SK-N-SH (cell line): ENCODE results near the gene RBM10. TPM values are rescaled to one million over a fixed set of nuclear protein-coding genes. Genes with fewer than 3 reads are reported as not detected.

Source experiments
- CTCF ChIA-PET: fragments of 300-600, 350-600 bp; formaldehyde crosslinking; extraction: SDS; loops from one replicate; lab custom pipeline; 2021; lab: Yijun Ruan, JAX
- POLR2A ChIA-PET: fragments of 350-600 bp; sonication (Branson Sonifier 250); formaldehyde crosslinking; extraction: SDS; loops from one replicate; lab custom pipeline; 2020; ENCODE audit warnings: antibody characterized with exemption, inconsistent platforms; lab: Yijun Ruan, JAX
- DNase-seq: peaks from one replicate; pipeline ENCODE4 v3.0.0; 2012
- H2AFZ ChIP-seq: fragments of 200-600 bp; sonication (generic); 2 replicates; pipeline ENCODE4 v1.8.1; 2016; ENCODE audit warnings: antibody characterized with exemption, mild to moderate bottlenecking, low read depth
- H3F3A ChIP-seq: fragments of 200-600 bp; sonication (generic); replicated peaks from 2 replicates; pipeline ENCODE3; 2016; ENCODE audit warnings: antibody characterized with exemption, mild to moderate bottlenecking; ENCODE audit not compliant: insufficient read depth
- H3K27ac ChIP-seq, 2 experiments: fragments of 200-500 bp in 1 of 2; fragments of 200-600 bp in 1 of 2; sonication (Bioruptor generic) in 1 of 2; sonication (generic), shearing (Covaris generic) in 1 of 2; 2 replicates each; pipeline versions ENCODE4 v1.5.1 to v1.6.1; 2014 to 2016; ENCODE audit warnings: low read depth in 2 of 2, inconsistent platforms in 1 of 2, low read length in 1 of 2, mild to moderate bottlenecking in 1 of 2, mixed read lengths in 1 of 2
- H3K27me3 ChIP-seq: fragments of 200-600 bp; sonication (generic), shearing (Covaris generic); 2 replicates; pipeline ENCODE4 v1.6.1; 2016; ENCODE audit warnings: mixed run types; ENCODE audit not compliant: insufficient read depth
- H3K36me3 ChIP-seq, 2 experiments: fragments of 200-500 bp in 1 of 2; fragments of 200-600 bp in 1 of 2; sonication (Bioruptor generic) in 1 of 2; sonication (generic) in 1 of 2; replicated peaks in 1 of 2; 2 replicates each; pipeline versions ENCODE3 to v1.5.1; 2014 to 2016; ENCODE audit warnings: low read length in 1 of 2, mild to moderate bottlenecking in 1 of 2; ENCODE audit not compliant: insufficient read depth in 2 of 2, control insufficient read depth in 1 of 2
- H3K4me1 ChIP-seq, 2 experiments: fragments of 200-500 bp in 1 of 2; fragments of 200-600 bp in 1 of 2; sonication (Bioruptor generic) in 1 of 2; sonication (generic), shearing (Covaris generic) in 1 of 2; 2 replicates each; pipeline versions ENCODE4 v1.5.1 to v1.6.1; 2014 to 2016; ENCODE audit warnings: low read depth in 1 of 2, low read length in 1 of 2, mixed run types in 1 of 2; ENCODE audit not compliant: insufficient read depth in 2 of 2, control insufficient read depth in 1 of 2
- H3K4me2 ChIP-seq: fragments of 200-600 bp; sonication (generic), shearing (Covaris generic); 2 replicates; pipeline ENCODE4 v1.6.1; 2017; ENCODE audit warnings: mixed run types
- H3K4me3 ChIP-seq, 2 experiments: fragments of 200-500 bp in 1 of 2; fragments of 200-600 bp in 1 of 2; sonication (Bioruptor generic) in 1 of 2; sonication (generic), shearing (Covaris generic) in 1 of 2; 2 replicates each; pipeline versions ENCODE4 v1.5.1 to v1.8.1; 2014 to 2016; ENCODE audit warnings: low read depth in 2 of 2, inconsistent platforms in 1 of 2, low read length in 1 of 2, mild to moderate bottlenecking in 1 of 2, mixed read lengths in 1 of 2, moderate library complexity in 1 of 2
- H3K79me2 ChIP-seq: fragments of 200-600 bp; sonication (generic); 2 replicates; pipeline ENCODE4 v1.8.1; 2017; ENCODE audit warnings: mild to moderate bottlenecking; ENCODE audit not compliant: insufficient read depth
- H3K9ac ChIP-seq: fragments of 200-600 bp; sonication (generic); 2 replicates; pipeline ENCODE4 v1.6.1; 2017; ENCODE audit warnings: mixed run types
- H3K9me2 ChIP-seq: fragments of 200-600 bp; sonication (generic); 2 replicates; pipeline ENCODE4 v1.6.1; 2017; ENCODE audit warnings: mixed run types
- H3K9me3 ChIP-seq: fragments of 200-600 bp; sonication (generic); 2 replicates; pipeline ENCODE4 v1.6.1; 2017; ENCODE audit warnings: mixed run types, mild to moderate bottlenecking, moderate library complexity
- H4K20me1 ChIP-seq: fragments of 200-600 bp; sonication (generic); 2 replicates; pipeline ENCODE4 v1.6.1; 2017; ENCODE audit warnings: mild to moderate bottlenecking, mixed run types; ENCODE audit not compliant: insufficient read depth
- CTCF ChIP-seq: fragments of 200-600 bp; sonication (generic); IDR thresholded peaks from 2 replicates; pipeline ENCODE4 v1.6.1; 2017; ENCODE audit warnings: antibody characterized with exemption, mild to moderate bottlenecking, moderate library complexity
- ELF1 ChIP-seq: IDR thresholded peaks from 2 replicates; pipeline ENCODE4 v1.4.0; 2012
- EP300 ChIP-seq, 2 experiments: IDR thresholded peaks; 2 replicates each; pipeline versions ENCODE4 v1.4.0 to v1.6.1; 2012; ENCODE audit warnings: borderline replicate concordance in 1 of 2, low read depth in 1 of 2, low read length in 1 of 2
- FOXJ3 ChIP-seq: sonication (generic); formaldehyde crosslinking; IDR thresholded peaks from 2 replicates; pipeline ENCODE4 v1.5.1; 2020; ENCODE audit warnings: mild to moderate bottlenecking, missing genetic modification reagents
- FOXM1 ChIP-seq: IDR thresholded peaks from 2 replicates; pipeline ENCODE4 v1.4.0; 2012; ENCODE audit warnings: low read depth, mild to moderate bottlenecking
- GABPA ChIP-seq: IDR thresholded peaks from 2 replicates; pipeline ENCODE4 v1.4.0; 2012; ENCODE audit warnings: low read depth, mild to moderate bottlenecking
- GATA2 ChIP-seq: sonication (generic); formaldehyde crosslinking; IDR thresholded peaks from 2 replicates; pipeline ENCODE4 v1.5.0; 2020; ENCODE audit warnings: mild to moderate bottlenecking, missing genetic modification reagents
- JUND ChIP-seq: IDR thresholded peaks from 2 replicates; pipeline ENCODE4 v1.4.0; 2012
- MAX ChIP-seq: IDR thresholded peaks from 2 replicates; pipeline ENCODE4 v1.4.0; 2012; ENCODE audit warnings: low read depth
- MXI1 ChIP-seq: IDR thresholded peaks from 2 replicates; pipeline ENCODE4 v1.6.1; 2012; ENCODE audit warnings: mild to moderate bottlenecking, low read depth, low read length, improper control_type of control experiment
- NFIC ChIP-seq: IDR thresholded peaks from 2 replicates; pipeline ENCODE4 v1.4.0; 2012; ENCODE audit warnings: borderline replicate concordance
- NRF1 ChIP-seq: IDR thresholded peaks from 2 replicates; pipeline ENCODE4 v1.6.1; 2012; ENCODE audit warnings: low read depth, mild to moderate bottlenecking, low read length
- PBX3 ChIP-seq: IDR thresholded peaks from 2 replicates; pipeline ENCODE4; 2012
- TAF1 ChIP-seq: IDR thresholded peaks from 2 replicates; pipeline ENCODE4 v1.6.1; 2012; ENCODE audit warnings: low read depth, mild to moderate bottlenecking, low read length, moderate library complexity, borderline replicate concordance
- TCF12 ChIP-seq: IDR thresholded peaks from 2 replicates; pipeline ENCODE4 v1.4.0; 2012
- USF1 ChIP-seq: IDR thresholded peaks from 2 replicates; pipeline ENCODE4 v1.4.0; 2012; ENCODE audit warnings: low read depth, borderline replicate concordance
- YY1 ChIP-seq: IDR thresholded peaks from 2 replicates; pipeline ENCODE4 v1.4.0; 2012; ENCODE audit warnings: low read depth, mild to moderate bottlenecking
- ZBTB33 ChIP-seq: IDR thresholded peaks from 2 replicates; pipeline ENCODE4 v1.4.0; 2012; ENCODE audit warnings: low read depth, borderline replicate concordance
- WGBS: methylation state at CpG from one replicate; pipeline ENCODE4 v1.1.6; 2017; ENCODE audit warnings: low lambda C conversion rate; 5-methylcytosine and 5-hydroxymethylcytosine counted together
- polyA plus RNA-seq, 3 experiments: library from polyadenylated mRNA; depleted of rRNA; stranded (reverse); fragments of >200 nt; gene quantifications; 2 replicates each; pipeline ENCODE4 v1.2.3, GENCODE V29; 2012

Gene RBM10
- polyA plus RNA-seq, 1 of the 3 experiments (the other 2 are of a cell fraction): 34.4 TPM

- DNase-seq: no peak
- Histone ChIP-seq H3K4me3 (no peak overlapping the region), H3K27me3 (no peaks in the 10 kb centered on the region), H3F3A (peaks cover 3% of the 10 kb centered on the region), H3K4me2 (no peak overlapping the region), H3K9me3 (no peaks in the 10 kb centered on the region), H3K4me1 (peaks cover 0 to 15% of the 10 kb centered on the region in 2 experiments; a peak in 1 of 4 replicates), H3K9me2 (no peaks in the 10 kb centered on the region), H3K79me2 (peaks cover 25% of the 10 kb centered on the region), H2AFZ (no peak overlapping the region), H4K20me1 (peaks cover 44% of the 10 kb centered on the region), H3K36me3 (peaks cover 74 to 88% of the 10 kb centered on the region in 2 experiments), H3K9ac (no peak overlapping the region)
- ChIA-PET POLR2A (no interaction called here), CTCF (interaction anchor here (0.7 to 2.6 kb wide), 2 partner anchors 13 to 183 kb away, joined by 3 to 13 read pairs; no protein-coding TSS in a partner anchor)
- WGBS: 97% methylated on average over 8 of the region's 9 CpGs
- TF ChIP-seq JUND (no peak), ZBTB33 (no peak), GATA2 (CRISPR knock-in tag) (no peak), FOXJ3 (CRISPR knock-in tag) (no peak), YY1 (no peak), GABPA (no peak), EP300 (IDR thresholded peaks at IDR 0.05; ENCODE audit: borderline replicate concordance in 1 of 2, low read depth in 1 of 2, low read length in 1 of 2) (no peak)
- TF ChIP-seq, all 33 proteins: peak for 0
- H3K27ac ChIP-seq: no peak overlapping the region
These were observed 56.4 kb downstream of the RBM10 start for GRCh38 chrX:47201345-47201944.

GRCh38 chrX:47202316-47202715 lies 57.3 kb downstream of the RBM10 start:
- Histone ChIP-seq H3K36me3 (peaks cover 74 to 89% of the 10 kb centered on the region in 2 experiments), H3K4me2 (no peak overlapping the region), H3K27me3 (no peaks in the 10 kb centered on the region), H3K4me1 (peaks cover 0 to 6% of the 10 kb centered on the region in 2 experiments; a peak in 1 of 4 replicates), H3K9ac (no peak overlapping the region), H3K9me3 (no peaks in the 10 kb centered on the region), H4K20me1 (peaks cover 44% of the 10 kb centered on the region), H3K9me2 (no peaks in the 10 kb centered on the region), H3F3A (peaks cover 5% of the 10 kb centered on the region), H3K4me3 (no peak overlapping the region), H3K27ac (no peak overlapping the region), H2AFZ (no peak overlapping the region), H3K79me2 (peaks cover 17% of the 10 kb centered on the region)
- ChIA-PET CTCF (interaction anchor here (0.7 to 2.6 kb wide), 2 partner anchors 14 to 182 kb away, joined by 3 to 13 read pairs; no protein-coding TSS in a partner anchor), POLR2A (no interaction called here)
- TF ChIP-seq MAX (no peak), TCF12 (no peak), NFIC (no peak), JUND (no peak), USF1 (no peak), TAF1 (no peak), ELF1 (no peak), FOXM1 (no peak), ZBTB33 (no peak), GABPA (no peak), NRF1 (no peak), MXI1 (no peak), PBX3 (no peak), CTCF (no peak)
- no peak for DNase-seq
- WGBS: 96% methylated on average over 5 of the region's 11 CpGs
